GM12878 (cell line): Measurements from ENCODE around the gene FMN2. TPM values are rescaled to one million over a fixed set of nuclear protein-coding genes. Genes with fewer than 3 reads are reported as not detected.

Source experiments
- ATAC-seq: fragments of 200-7000 bp; cut with Tn5 transposase; 3 replicates; pipeline ENCODE4 v1.9.1; 2020; ENCODE audit warnings: mild to moderate bottlenecking, moderate library complexity
- BruUV-seq: library from RNA; stranded (reverse); fragments of 400-500 nt; replicated peaks from 2 replicates; lab custom pipeline; 2021; lab: Mats Ljungman, UMichigan
- CTCF ChIA-PET: fragments of 300-600 bp; sonication (Branson Sonifier 250); formaldehyde crosslinking; extraction: SDS; loops from one replicate; lab custom pipeline; 2021; ENCODE audit warnings: inconsistent platforms; lab: Yijun Ruan, JAX
- POLR2A ChIA-PET: fragments of 350-600 bp; formaldehyde crosslinking; extraction: SDS; loops from one replicate; lab custom pipeline; 2021; ENCODE audit warnings: inconsistent platforms; lab: Charles Lee
- RAD21 ChIA-PET: fragments of 300-600 bp; sonication (Branson Sonifier 250); formaldehyde crosslinking; loops from one replicate; lab custom pipeline; 2023; ENCODE audit warnings: antibody characterized with exemption; ENCODE audit not compliant: unreplicated experiment; lab: Charles Lee
- SMC1A ChIA-PET: fragments of 300-600 bp; sonication (Branson Sonifier 250); formaldehyde crosslinking; loops from one replicate; lab custom pipeline; 2023; ENCODE audit not compliant: unreplicated experiment, uncharacterized antibody; lab: Charles Lee
- DNase-seq: peaks from one replicate; pipeline ENCODE4 v3.0.0-alpha.2; 2011; ENCODE audit warnings: low read depth, low spot score
- FAIRE-seq: peaks from 3 replicates; lab custom pipeline; 2011; peaks lifted over from hg19 to GRCh38; lab: Jason Lieb, UNC
- H2AFZ ChIP-seq: 2 replicates; pipeline ENCODE4 v1.6.0; 2011; ENCODE audit warnings: low read depth, low read length, control low read depth; ENCODE audit not compliant: control insufficient read depth
- H3K27ac ChIP-seq: 2 replicates; pipeline ENCODE4 v1.5.1; 2011; ENCODE audit warnings: control low read depth; ENCODE audit not compliant: control insufficient read depth, insufficient read depth
- H3K27me3 ChIP-seq, 2 experiments: replicated peaks in 1 of 2; 2 replicates each; pipeline versions ENCODE4 v1.6.0 to v1.6.1; 2011; ENCODE audit warnings: low read length in 1 of 2; ENCODE audit not compliant: control insufficient read depth in 2 of 2, insufficient read depth in 2 of 2
- H3K36me3 ChIP-seq, 2 experiments: 2 replicates each; pipeline ENCODE4 v1.5.1; 2011; ENCODE audit warnings: low read length in 1 of 2; ENCODE audit not compliant: control insufficient read depth in 2 of 2, insufficient read depth in 2 of 2
- H3K4me1 ChIP-seq: 2 replicates; pipeline ENCODE4 v1.6.1; 2011; ENCODE audit warnings: mild to moderate bottlenecking, low read length, moderate library complexity, mixed read lengths; ENCODE audit not compliant: control insufficient read depth, insufficient read depth
- H3K4me2 ChIP-seq: 2 replicates; pipeline ENCODE4 v1.6.0; 2011; ENCODE audit warnings: control low read depth; ENCODE audit not compliant: control insufficient read depth, insufficient read depth
- H3K4me3 ChIP-seq: fragments of 200-600 bp; sonication (generic); 2 replicates; pipeline ENCODE4 v1.5.1; 2016
- H3K79me2 ChIP-seq: 2 replicates; pipeline ENCODE4 v1.6.0; 2011; ENCODE audit warnings: low read length; ENCODE audit not compliant: control insufficient read depth, insufficient read depth
- H3K9ac ChIP-seq: 2 replicates; pipeline ENCODE4 v1.8.0; 2011; ENCODE audit warnings: low read length, control low read depth, mixed read lengths; ENCODE audit not compliant: control insufficient read depth, insufficient read depth
- H3K9me3 ChIP-seq: replicated peaks from 3 replicates; pipeline ENCODE4 v1.5.1; 2011; ENCODE audit warnings: mild to moderate bottlenecking, low read length; ENCODE audit not compliant: control insufficient read depth, insufficient read depth
- H4K20me1 ChIP-seq: 2 replicates; pipeline ENCODE4 v1.6.0; 2011; ENCODE audit not compliant: control insufficient read depth, insufficient read depth
- ATF7 ChIP-seq: fragments of 450-650 bp; IDR thresholded peaks from 2 replicates; pipeline ENCODE4 v1.6.1; 2016; ENCODE audit warnings: low read depth, mild to moderate bottlenecking
- CBX3 ChIP-seq: fragments of 200-600 bp; sonication (generic); IDR thresholded peaks from 2 replicates; pipeline ENCODE4 v1.6.1; 2016; ENCODE audit warnings: low read depth, borderline replicate concordance
- CEBPB ChIP-seq, 2 experiments: fragments of 150-350 bp in 1 of 2; IDR thresholded peaks; 2 replicates each; pipeline ENCODE4 v1.6.1; 2012 to 2014; ENCODE audit warnings: low read depth in 2 of 2, low read length in 2 of 2, borderline replicate concordance in 1 of 2, inconsistent platforms in 1 of 2
- CREM ChIP-seq: IDR thresholded peaks from 2 replicates; pipeline ENCODE4 v1.6.1; 2014; ENCODE audit warnings: antibody characterized with exemption, low read depth
- ESRRA ChIP-seq: IDR thresholded peaks from 2 replicates; pipeline ENCODE4 v1.6.1; 2012; ENCODE audit warnings: mild to moderate bottlenecking, low read length, improper control_type of control experiment
- KAT2A ChIP-seq: conservative IDR thresholded peaks from 2 replicates; pipeline ENCODE4 v1.6.1; 2011; ENCODE audit warnings: low read depth, low read length; ENCODE audit not compliant: control insufficient read depth
- MTA3 ChIP-seq: IDR thresholded peaks from 2 replicates; pipeline ENCODE4 v1.6.1; 2012; ENCODE audit warnings: low read length, inconsistent platforms, borderline replicate concordance
- MYB ChIP-seq: fragments of 150-350 bp; IDR thresholded peaks from 2 replicates; pipeline ENCODE4 v1.6.1; 2014; ENCODE audit warnings: mild to moderate bottlenecking, low read depth, low read length, borderline replicate concordance
- NRF1 ChIP-seq: conservative IDR thresholded peaks from 2 replicates; pipeline ENCODE4 v1.6.1; 2011; ENCODE audit warnings: mild to moderate bottlenecking, low read depth, low read length, improper control_type of control experiment
- SP1 ChIP-seq: IDR thresholded peaks from one replicate; pipeline ENCODE4 v1.6.1; 2011; ENCODE audit warnings: low read depth, low read length
- SUZ12 ChIP-seq: fragments of 200-600 bp; sonication (generic); IDR thresholded peaks from one replicate; pipeline ENCODE4 v1.6.1; 2018; ENCODE audit warnings: antibody characterized with exemption, mild to moderate bottlenecking; ENCODE audit not compliant: unreplicated experiment
- TARDBP ChIP-seq: IDR thresholded peaks from 2 replicates; pipeline ENCODE4 v1.6.1; 2016; ENCODE audit warnings: borderline replicate concordance
- TCF7 ChIP-seq: IDR thresholded peaks from 2 replicates; pipeline ENCODE4 v1.6.1; 2014; ENCODE audit warnings: antibody characterized with exemption, borderline replicate concordance
- YY1 ChIP-seq: IDR thresholded peaks from 2 replicates; pipeline ENCODE4 v1.6.1; 2011; ENCODE audit warnings: low read depth, mild to moderate bottlenecking, low read length
- ZNF207 ChIP-seq: fragments of 450-650 bp; IDR thresholded peaks from 2 replicates; pipeline ENCODE4 v1.6.1; 2014; ENCODE audit warnings: antibody characterized with exemption, mild to moderate bottlenecking, borderline replicate concordance
- WGBS: methylation state at CpG from one replicate; pipeline ENCODE4 v1.1.6; 2016; ENCODE audit warnings: low lambda C conversion rate; ENCODE audit not compliant: insufficient replicate concordance, insufficient coverage; ENCODE audit errors: missing lambda C conversion rate; 5-methylcytosine and 5-hydroxymethylcytosine counted together
- in situ Hi-C: fragments of 300-500 bp; cut with MboI; formaldehyde crosslinking; loops from 9 replicates; pipeline ENCODE4 v1.14.3; 2018; ENCODE audit warnings: mixed read lengths
- intact Hi-C: fragments of 100-400 bp; cut with micrococcal nuclease; formaldehyde crosslinking; loops from one replicate; pipeline ENCODE4 v1.14.2; 2022; ENCODE audit not compliant: unreplicated experiment
- polyA plus RNA-seq, 11 experiments: library from polyadenylated mRNA; depleted of rRNA in 4 of 11; unstranded in 6 of 11; stranded (reverse) in 5 of 11; fragments of >200 nt; fragmentation: Nextera tagmentation in 4 of 11; fragmentation: Illumina TruSeq in 1 of 11; extraction: Ambion mirVana in 4 of 11; extraction: Trizol in 1 of 11; gene quantifications; 1 replicate in 1 of 11; 2 replicates in 10 of 11; pipeline versions ENCODE4 v1.2.1 to v1.2.3, GENCODE V29; 2011 to 2016; ENCODE audit warnings: inconsistent platforms in 2 of 11, missing spikeins in 2 of 11, low read depth in 1 of 11
- total RNA-seq, 4 experiments: library from RNA; depleted of rRNA in 3 of 4; stranded (reverse); fragments of >200 nt in 3 of 4; fragmentation: Illumina TruSeq in 1 of 4; extraction: Trizol in 1 of 4; gene quantifications; 2 replicates each; pipeline versions ENCODE4 v1.2.1 to v1.2.3, GENCODE V29; 2013 to 2021
- TF ChIP-seq, protein P1 (sequence below): fragments of 450-650 bp; IDR thresholded peaks from 2 replicates; pipeline ENCODE4 v1.6.1; 2017; ENCODE audit warnings: mild to moderate bottlenecking, low read depth, inconsistent platforms; ENCODE audit not compliant: poor library complexity, severe bottlenecking
- TF ChIP-seq, protein P2 (sequence below): fragments of 450-650 bp; IDR thresholded peaks from 2 replicates; pipeline ENCODE4 v1.6.1; 2017; ENCODE audit warnings: mild to moderate bottlenecking
- TF ChIP-seq, protein P3 (sequence below): IDR thresholded peaks from 2 replicates; pipeline ENCODE4 v1.6.1; 2011; ENCODE audit warnings: borderline replicate concordance, low read depth, mild to moderate bottlenecking, moderate library complexity, low read length; ENCODE audit not compliant: insufficient read depth, poor library complexity, severe bottlenecking
- TF ChIP-seq, protein P4 (sequence below): IDR thresholded peaks from 2 replicates; pipeline ENCODE4 v1.6.1; 2011; ENCODE audit warnings: low read depth, low read length, improper control_type of control experiment, borderline replicate concordance

FMN2 gene
- total and polyA plus RNA-seq, 10 of the 15 experiments (the other 5 are each of a cell fraction or from before 2014, with no cell fraction given): 0.60 TPM; not detected in 9

DNA sequence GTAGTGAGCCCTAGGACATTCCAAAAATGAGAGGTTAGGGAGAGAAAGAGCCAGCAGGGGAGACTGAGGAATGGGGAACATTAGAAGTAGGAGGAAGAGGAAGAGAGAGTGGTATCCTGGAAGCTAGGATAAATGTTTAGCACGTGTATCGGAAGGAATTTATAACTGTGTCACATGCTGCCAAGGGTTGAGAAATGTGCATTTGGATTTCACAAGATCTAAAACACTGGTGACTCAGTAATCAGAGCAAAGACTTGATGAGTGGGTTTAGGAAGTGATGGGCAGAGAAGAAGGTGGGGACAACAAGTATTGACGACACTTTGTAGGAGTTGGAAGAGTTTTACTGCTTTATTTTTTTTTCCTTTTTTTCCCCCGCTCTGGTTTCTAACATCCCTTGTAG is 193.9 kb downstream of the FMN2 start (continued):
- no peak for TF ChIP-seq TCF7
- TF ChIP-seq, all 136 proteins: peak for 0

DNA sequence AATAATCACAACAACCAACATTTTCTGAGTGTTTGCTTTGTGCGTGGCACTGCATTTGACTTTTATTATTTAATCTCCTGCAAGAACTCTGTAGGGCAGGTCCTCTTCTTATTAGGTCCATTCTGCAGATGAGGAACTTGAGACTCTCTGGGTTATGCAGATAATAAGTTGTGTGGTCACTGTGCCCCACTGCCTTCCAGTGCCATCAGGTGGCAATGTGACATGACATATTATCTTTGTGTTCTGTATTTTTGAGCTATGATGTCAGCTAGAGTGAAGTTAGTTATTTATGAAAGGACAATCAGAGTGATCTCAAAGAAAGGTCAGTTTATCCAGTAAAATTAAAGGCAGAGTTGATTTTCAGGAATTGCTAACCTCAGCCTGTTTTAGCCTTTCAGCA is 196.0 kb downstream of the FMN2 start:
- no peak for ATAC-seq
- CTCF ChIA-PET: no interaction called here

More for the DNA sequence above, 196.0 kb downstream of the FMN2 start:
- DNase-seq: no peak
- Histone ChIP-seq H2AFZ (no peak overlapping the region), H3K9ac (no peak overlapping the region), H3K79me2 (no peaks in the 10 kb centered on the region), H3K27me3 (no peaks in the 10 kb centered on the region), H3K36me3 (no peaks in the 10 kb centered on the region), H4K20me1 (no peaks in the 10 kb centered on the region), H3K4me3 (no peak overlapping the region), H3K9me3 (no peaks in the 10 kb centered on the region), H3K27ac (no peak overlapping the region), H3K4me1 (no peaks in the 10 kb centered on the region), H3K4me2 (no peak overlapping the region)
- ChIA-PET SMC1A (no interaction called here), RAD21 (no interaction called here), POLR2A (no interaction called here)
- TF ChIP-seq CREM (no peak), MYB (no peak), SP1 (no peak), YY1 (no peak), KAT2A (no peak), ZNF207 (no peak), SUZ12 (no peak), NRF1 (no peak), TARDBP (no peak), ATF7 (no peak), MTA3 (no peak), CEBPB (IDR thresholded peaks at IDR 0.05; ENCODE audit: borderline replicate concordance in 1 of 2, low read depth in 2 of 2, low read length in 2 of 2) (no peak), ESRRA (no peak), CBX3 (no peak)
- TF ChIP-seq, protein P1, sequence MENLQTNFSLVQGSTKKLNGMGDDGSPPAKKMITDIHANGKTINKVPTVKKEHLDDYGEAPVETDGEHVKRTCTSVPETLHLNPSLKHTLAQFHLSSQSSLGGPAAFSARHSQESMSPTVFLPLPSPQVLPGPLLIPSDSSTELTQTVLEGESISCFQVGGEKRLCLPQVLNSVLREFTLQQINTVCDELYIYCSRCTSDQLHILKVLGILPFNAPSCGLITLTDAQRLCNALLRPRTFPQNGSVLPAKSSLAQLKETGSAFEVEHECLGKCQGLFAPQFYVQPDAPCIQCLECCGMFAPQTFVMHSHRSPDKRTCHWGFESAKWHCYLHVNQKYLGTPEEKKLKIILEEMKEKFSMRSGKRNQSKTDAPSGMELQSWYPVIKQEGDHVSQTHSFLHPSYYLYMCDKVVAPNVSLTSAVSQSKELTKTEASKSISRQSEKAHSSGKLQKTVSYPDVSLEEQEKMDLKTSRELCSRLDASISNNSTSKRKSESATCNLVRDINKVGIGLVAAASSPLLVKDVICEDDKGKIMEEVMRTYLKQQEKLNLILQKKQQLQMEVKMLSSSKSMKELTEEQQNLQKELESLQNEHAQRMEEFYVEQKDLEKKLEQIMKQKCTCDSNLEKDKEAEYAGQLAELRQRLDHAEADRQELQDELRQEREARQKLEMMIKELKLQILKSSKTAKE: no peak
- TF ChIP-seq, protein P2, sequence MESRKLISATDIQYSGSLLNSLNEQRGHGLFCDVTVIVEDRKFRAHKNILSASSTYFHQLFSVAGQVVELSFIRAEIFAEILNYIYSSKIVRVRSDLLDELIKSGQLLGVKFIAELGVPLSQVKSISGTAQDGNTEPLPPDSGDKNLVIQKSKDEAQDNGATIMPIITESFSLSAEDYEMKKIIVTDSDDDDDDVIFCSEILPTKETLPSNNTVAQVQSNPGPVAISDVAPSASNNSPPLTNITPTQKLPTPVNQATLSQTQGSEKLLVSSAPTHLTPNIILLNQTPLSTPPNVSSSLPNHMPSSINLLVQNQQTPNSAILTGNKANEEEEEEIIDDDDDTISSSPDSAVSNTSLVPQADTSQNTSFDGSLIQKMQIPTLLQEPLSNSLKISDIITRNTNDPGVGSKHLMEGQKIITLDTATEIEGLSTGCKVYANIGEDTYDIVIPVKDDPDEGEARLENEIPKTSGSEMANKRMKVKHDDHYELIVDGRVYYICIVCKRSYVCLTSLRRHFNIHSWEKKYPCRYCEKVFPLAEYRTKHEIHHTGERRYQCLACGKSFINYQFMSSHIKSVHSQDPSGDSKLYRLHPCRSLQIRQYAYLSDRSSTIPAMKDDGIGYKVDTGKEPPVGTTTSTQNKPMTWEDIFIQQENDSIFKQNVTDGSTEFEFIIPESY: no peak
- TF ChIP-seq, protein P3, sequence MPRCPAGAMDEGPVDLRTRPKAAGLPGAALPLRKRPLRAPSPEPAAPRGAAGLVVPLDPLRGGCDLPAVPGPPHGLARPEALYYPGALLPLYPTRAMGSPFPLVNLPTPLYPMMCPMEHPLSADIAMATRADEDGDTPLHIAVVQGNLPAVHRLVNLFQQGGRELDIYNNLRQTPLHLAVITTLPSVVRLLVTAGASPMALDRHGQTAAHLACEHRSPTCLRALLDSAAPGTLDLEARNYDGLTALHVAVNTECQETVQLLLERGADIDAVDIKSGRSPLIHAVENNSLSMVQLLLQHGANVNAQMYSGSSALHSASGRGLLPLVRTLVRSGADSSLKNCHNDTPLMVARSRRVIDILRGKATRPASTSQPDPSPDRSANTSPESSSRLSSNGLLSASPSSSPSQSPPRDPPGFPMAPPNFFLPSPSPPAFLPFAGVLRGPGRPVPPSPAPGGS: no peak
- TF ChIP-seq, protein P4, sequence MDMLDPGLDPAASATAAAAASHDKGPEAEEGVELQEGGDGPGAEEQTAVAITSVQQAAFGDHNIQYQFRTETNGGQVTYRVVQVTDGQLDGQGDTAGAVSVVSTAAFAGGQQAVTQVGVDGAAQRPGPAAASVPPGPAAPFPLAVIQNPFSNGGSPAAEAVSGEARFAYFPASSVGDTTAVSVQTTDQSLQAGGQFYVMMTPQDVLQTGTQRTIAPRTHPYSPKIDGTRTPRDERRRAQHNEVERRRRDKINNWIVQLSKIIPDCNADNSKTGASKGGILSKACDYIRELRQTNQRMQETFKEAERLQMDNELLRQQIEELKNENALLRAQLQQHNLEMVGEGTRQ: no peak
- no TSS peak for BruUV-seq
- in situ Hi-C loops: no loop called here
- intact Hi-C loops: no loop called here
- no peak for FAIRE-seq
- whole genome bisulfite sequencing: 4% methylated on average over 1 of the region's 1 CpG
